ENCODE data around the gene CBR4.
"Not testable (repeated sequence)": the region's sequence is repeated elsewhere in the genome, so short reads cannot be mapped to it uniquely, and the experiment has no call there.

CBR4 gene

GRCh38 chr4:168993714-168994510 lies 16.1 kb downstream of the CBR4 start:
- no peak for DNase-seq (ENCODE audit: low read depth in 2 of 2)

- not testable (repeated sequence) for DNase-seq (ENCODE audit: low read depth in 2 of 2)
Measured at GRCh38 chr4:168992952-168993482, 17.0 kb downstream of the CBR4 start.

- DNase-seq (ENCODE audit: low read depth in 2 of 2): no peak
Measured at GRCh38 chr4:168981942-168982341, 28.1 kb downstream of the CBR4 start.

- peak in 1 of 2 experiments; percentile 14 for DNase-seq (ENCODE audit: low read depth in 2 of 2)
Measured at GRCh38 chr4:168981460-168981859, 28.6 kb downstream of the CBR4 start.

- no peak for DNase-seq (ENCODE audit: low read depth in 2 of 2)
Measured at GRCh38 chr4:168979338-168979737, 30.7 kb downstream of the CBR4 start.

GRCh38 chr4:168978001-168978700 lies 31.9 kb downstream of the CBR4 start:
- DNase-seq (ENCODE audit: low read depth in 2 of 2): peak in 1 of 2 experiments; percentile 6

GRCh38 chr4:168972596-168972995 lies 37.5 kb downstream of the CBR4 start:
- DNase-seq (ENCODE audit: low read depth in 2 of 2): no peak

- DNase-seq (ENCODE audit: low read depth in 2 of 2): no peak
Measured at GRCh38 chr4:168960716-168961115, 49.3 kb downstream of the CBR4 start.

GRCh38 chr4:168955674-168956073 lies 54.4 kb downstream of the CBR4 start:
- no peak for DNase-seq (ENCODE audit: low read depth in 2 of 2)

- not testable (repeated sequence) for DNase-seq (ENCODE audit: low read depth in 2 of 2)
Measured at GRCh38 chr4:168952821-168953246, 57.2 kb downstream of the CBR4 start.

- DNase-seq (ENCODE audit: low read depth in 2 of 2): no peak
Measured at GRCh38 chr4:168945291-168945690, 64.8 kb downstream of the CBR4 start.

- no peak for DNase-seq (ENCODE audit: low read depth in 2 of 2)
Measured at GRCh38 chr4:168942985-168943384, 67.1 kb downstream of the CBR4 start.
